DMS 273 treated with DMSO at 0.1 percent for 48 hours (cell line): ENCODE data around the gene PCDHB13.
"Not testable (repeated sequence)": the region's sequence is repeated elsewhere in the genome, so short reads cannot be mapped to it uniquely, and the experiment has no call there.

Experiments
- DNase-seq: peaks from one replicate; lab custom pipeline; 2025; lab: John Stamatoyannopoulos, UW

PCDHB13 gene

DNA sequence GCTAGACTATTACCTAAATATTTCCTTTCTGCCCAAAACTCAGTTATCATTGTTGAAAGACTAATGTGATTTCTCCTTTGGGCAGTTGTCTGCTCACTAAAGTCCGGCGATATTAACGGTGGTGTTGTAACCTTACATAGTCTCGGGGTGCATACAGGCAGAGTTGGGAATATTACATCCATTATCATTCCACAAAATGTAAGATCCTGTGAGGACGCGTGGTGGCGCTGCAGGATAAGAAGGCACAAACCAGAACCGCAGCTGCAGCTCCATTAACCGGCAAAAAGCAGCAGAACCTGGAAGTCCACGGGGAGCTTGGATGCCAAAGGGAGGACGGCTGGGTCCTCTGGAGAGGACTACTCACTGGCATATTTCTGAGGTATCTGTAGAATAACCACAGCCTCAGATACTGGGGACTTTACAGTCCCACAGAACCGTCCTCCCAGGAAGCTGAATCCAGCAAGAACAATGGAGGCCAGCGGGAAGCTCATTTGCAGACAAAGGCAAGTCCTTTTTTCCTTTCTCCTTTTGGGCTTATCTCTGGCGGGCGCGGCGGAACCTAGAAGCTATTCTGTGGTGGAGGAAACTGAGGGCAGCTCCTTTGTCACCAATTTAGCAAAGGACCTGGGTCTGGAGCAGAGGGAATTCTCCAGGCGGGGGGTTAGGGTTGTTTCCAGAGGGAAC is at the start of gene PCDHB13:
Gene PCDHB13 (plus strand): TSS at position 264 of the 684 bp plus-strand sequence. CDS start 205 bp downstream, at position 469.
- not testable (repeated sequence) for DNase-seq

DNA sequence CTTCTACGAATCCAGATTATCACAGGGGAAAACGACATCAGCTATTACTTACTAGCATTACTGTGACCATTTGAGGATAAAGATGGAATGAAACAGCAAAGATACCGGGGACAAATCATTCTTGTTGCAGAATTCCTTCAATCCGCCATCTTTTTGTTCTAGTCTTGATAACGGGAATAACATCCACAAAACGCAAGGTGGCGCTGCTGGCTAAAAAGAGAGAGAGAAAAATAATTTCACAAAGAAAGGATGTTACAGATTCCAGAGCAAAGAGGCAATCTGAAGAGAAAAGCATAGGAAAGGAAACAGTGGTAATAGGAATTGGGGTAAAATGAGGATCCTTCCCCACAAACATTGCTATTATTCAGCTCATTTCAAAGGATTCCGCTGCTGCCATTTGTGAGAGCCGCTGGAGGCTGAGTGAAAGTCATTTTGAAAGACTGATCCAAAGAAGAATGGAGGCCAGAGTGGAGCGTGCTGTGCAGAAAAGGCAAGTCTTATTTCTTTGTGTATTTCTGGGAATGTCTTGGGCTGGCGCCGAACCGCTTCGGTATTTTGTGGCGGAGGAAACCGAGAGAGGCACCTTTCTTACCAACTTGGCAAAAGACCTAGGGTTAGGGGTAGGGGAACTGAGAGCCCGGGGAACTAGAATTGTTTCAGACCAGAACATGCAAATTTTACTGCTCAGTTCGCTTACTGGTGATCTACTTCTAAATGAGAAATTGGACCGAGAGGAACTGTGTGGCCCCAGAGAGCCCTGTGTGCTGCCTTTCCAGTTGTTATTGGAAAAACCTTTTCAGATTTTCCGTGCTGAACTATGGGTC is 41.1 kb upstream of the PCDHB13 start, which contains the start of gene PCDHB7:
Gene PCDHB7 (plus strand): TSS at position 264 of the 824 bp plus-strand sequence. CDS start 192 bp downstream, at position 456.
- DNase-seq = no peak

DNA sequence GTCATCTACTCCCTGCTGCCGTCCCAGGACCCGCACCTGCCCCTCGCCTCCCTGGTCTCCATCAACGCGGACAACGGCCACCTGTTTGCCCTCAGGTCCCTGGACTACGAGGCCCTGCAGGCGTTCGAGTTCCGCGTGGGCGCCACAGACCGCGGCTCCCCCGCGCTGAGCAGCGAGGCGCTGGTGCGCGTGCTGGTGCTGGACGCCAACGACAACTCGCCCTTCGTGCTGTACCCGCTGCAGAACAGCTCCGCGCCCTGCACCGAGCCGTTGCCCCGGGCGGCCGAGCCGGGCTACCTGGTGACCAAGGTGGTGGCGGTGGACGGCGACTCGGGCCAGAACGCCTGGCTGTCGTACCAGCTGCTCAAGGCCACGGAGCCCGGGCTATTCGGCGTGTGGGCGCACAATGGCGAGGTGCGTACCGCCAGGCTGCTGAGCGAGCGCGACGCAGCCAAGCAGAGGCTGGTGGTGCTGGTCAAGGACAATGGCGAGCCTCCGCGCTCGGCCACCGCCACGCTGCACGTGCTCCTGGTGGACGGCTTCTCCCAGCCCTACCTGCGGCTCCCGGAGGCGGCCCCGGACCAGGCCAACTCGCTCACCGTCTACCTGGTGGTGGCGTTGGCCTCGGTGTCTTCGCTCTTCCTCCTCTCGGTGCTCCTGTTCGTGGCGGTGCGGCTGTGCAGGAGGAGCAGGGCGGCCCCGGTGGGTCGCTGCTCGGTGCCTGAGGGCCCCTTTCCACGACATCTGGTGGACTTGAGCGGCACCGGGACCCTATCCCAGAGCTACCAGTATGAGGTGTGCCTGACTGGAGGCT is 39.2 kb upstream of the PCDHB13 start:
- not testable (repeated sequence) for DNase-seq

DNA sequence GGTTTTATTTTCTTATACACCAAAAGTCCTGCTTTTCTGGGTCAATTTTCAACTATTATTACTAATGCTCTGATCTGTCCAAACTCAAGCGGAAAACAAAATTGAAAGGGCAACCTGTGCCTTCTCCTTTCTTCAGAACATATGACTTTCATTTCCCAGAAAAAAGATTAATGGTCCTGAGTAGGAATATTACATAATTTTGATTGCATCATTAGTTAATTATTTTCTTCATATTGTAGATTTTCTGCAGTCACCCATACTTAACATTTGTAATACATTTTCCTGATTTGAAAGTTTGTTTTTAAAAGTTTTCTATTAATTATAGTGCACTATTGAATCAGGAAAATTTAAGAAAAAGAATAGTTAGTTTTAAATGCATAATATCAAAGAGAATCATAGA is 37.8 kb upstream of the PCDHB13 start:
- DNase-seq = no peak

DNA sequence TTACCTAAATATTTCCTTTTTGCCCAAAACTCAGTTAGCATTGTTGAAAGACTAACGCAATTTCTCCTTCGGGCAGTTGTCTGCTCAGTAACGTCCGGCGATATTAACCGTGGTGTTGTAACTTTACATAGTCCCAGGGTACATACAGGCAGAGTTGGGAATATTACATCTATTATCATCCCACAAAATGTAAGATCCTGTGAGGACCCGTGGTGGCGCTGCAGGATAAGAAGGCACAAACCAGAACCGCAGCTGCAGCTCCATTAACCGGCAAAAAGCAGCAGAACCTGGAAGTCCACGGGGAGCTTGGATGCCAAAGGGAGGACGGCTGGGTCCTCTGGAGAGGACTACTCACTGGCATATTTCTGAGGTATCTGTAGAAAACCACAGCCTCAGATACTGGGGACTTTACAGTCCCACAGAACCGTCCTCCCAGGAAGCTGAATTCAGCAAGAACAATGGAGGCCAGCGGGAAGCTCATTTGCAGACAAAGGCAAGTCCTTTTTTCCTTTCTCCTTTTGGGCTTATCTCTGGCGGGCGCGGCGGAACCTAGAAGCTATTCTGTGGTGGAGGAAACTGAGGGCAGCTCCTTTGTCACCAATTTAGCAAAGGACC is 36.0 kb upstream of the PCDHB13 start, which contains the start of gene PCDHB8:
Gene PCDHB8 (plus strand): TSS at position 214 of the 615 bp plus-strand sequence. CDS start 245 bp downstream, at position 459.
- not testable (repeated sequence) for DNase-seq

DNA sequence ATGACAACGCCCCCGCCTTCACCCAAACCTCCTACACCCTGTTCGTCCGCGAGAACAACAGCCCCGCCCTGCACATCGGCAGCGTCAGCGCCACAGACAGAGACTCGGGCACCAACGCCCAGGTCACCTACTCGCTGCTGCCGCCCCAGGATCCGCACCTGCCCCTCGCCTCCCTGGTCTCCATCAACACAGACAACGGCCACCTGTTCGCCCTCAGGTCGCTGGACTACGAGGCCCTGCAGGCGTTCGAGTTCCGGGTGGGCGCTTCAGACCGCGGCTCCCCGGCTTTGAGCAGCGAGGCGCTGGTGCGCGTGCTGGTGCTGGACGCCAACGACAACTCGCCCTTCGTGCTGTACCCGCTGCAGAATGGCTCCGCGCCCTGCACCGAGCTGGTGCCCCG is 34.3 kb upstream of the PCDHB13 start:
- DNase-seq = not testable (repeated sequence)

DNA sequence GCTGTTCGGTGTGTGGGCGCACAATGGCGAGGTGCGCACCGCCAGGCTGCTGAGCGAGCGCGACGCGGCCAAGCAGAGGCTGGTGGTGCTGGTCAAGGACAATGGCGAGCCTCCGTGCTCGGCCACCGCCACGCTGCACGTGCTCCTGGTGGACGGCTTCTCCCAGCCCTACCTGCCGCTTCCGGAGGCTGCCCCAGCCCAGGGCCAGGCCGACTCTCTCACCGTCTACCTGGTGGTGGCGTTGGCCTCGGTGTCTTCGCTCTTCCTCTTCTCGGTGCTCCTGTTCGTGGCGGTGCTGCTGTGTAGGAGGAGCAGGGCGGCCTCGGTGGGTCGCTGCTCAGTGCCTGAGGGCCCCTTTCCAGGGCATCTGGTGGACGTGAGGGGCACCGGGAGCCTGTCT is 33.8 kb upstream of the PCDHB13 start:
- not testable (repeated sequence) for DNase-seq

DNA sequence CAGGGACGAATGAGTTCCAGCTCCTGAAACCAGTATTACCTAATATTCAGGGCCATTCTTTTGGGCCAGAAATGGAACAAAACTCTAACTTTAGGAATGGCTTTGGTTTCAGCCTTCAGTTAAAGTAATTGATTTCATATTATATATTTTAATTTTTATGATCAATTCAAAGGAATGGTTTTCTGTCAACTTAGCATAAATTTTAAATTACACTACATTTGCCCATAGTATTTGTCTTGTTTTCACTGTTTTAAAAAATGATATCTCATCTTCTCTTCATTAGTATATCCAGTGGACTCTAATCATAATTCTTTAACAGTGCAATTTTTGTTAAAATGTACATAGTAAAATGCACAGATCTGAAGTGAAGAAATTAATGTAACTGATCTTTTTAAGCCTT is 33.4 kb upstream of the PCDHB13 start:
- DNase-seq = no peak

DNA sequence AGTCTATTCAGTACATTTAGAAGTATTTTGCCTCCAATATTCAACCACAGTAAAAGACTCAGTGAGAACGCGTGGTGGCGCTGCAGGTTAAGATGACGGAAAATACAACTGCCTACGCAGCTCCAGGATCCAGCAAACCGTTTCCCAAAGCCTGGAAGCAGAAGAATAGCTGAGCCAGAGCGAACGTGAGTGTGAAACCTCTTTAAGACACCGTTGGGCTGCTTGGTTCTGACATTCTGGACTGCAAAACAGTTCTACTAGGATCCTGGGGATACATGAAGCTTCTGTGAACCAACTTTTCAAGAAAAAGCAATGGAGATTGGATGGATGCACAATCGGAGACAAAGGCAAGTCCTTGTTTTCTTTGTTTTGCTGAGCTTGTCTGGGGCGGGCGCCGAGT is 31.5 kb upstream of the PCDHB13 start, which contains the start of gene PCDHB16:
Gene PCDHB16 (plus strand): TSS at position 140 of the 400 bp plus-strand sequence. CDS start 173 bp downstream, at position 313.
- DNase-seq = no peak

DNA sequence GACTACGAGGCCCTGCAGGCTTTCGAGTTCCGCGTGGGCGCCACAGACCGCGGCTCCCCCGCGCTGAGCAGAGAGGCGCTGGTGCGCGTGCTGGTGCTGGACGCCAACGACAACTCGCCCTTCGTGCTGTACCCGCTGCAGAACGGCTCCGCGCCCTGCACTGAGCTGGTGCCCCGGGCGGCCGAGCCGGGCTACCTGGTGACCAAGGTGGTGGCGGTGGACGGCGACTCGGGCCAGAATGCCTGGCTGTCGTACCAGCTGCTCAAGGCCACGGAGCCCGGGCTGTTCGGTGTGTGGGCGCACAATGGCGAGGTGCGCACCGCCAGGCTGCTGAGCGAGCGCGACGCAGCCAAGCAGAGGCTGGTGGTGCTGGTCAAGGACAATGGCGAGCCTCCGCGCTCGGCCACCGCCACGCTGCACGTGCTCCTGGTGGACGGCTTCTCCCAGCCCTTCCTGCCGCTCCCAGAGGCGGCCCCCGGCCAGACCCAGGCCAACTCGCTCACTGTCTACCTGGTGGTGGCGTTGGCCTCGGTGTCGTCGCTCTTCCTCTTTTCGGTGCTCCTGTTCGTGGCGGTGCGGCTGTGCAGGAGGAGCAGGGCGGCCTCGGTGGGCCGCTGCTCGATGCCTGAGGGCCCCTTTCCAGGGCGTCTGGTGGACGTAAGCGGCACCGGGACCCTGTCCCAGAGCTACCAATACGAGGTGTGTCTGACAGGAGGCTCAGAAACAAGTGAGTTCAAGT is 29.4 kb upstream of the PCDHB13 start:
- not testable (repeated sequence) for DNase-seq

DNA sequence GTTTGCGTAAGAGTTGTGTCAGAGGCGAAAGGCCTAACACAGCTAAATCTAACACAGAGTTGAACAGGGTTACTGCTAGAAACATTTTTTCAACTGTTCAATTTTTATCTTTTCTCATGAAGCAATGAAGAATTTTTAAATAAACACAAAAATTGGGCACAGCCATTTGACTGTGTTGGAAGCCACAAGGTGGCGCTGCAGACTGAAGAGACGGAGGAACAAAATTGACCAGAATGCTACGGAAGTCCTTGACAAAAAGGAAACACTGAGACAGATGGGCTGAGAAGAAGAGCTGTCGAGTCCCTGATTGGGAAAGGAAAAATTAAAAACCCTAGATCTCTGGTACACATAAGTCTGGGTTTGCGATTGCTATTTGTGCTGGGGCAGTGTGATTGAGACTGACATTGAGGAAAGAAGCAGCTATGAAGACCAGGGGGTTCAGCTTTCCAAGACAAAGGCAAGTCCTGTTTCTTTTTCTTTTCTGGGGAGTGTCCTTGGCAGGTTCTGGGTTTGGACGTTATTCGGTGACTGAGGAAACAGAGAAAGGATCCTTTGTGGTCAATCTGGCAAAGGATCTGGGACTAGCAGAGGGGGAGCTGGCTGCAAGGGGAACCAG is 26.7 kb upstream of the PCDHB13 start, which contains the start of gene PCDHB9:
Gene PCDHB9 (plus strand): TSS at position 265 of the 616 bp plus-strand sequence. CDS start 158 bp downstream, at position 423.
- DNase-seq = peak; percentile 69

DNA sequence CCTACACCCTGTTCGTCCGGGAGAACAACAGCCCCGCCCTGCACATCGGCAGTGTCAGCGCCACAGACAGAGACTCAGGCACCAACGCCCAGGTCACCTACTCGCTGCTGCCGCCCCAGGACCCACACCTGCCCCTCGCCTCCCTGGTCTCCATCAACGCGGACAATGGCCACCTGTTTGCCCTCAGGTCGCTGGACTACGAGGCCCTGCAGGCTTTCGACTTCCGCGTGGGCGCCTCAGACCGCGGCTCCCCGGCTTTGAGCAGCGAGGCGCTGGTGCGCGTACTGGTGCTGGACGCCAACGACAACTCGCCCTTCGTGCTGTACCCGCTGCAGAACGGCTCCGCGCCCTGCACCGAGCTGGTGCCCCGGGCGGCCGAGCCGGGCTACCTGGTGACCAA is 25.0 kb upstream of the PCDHB13 start:
- DNase-seq = not testable (repeated sequence)

DNA sequence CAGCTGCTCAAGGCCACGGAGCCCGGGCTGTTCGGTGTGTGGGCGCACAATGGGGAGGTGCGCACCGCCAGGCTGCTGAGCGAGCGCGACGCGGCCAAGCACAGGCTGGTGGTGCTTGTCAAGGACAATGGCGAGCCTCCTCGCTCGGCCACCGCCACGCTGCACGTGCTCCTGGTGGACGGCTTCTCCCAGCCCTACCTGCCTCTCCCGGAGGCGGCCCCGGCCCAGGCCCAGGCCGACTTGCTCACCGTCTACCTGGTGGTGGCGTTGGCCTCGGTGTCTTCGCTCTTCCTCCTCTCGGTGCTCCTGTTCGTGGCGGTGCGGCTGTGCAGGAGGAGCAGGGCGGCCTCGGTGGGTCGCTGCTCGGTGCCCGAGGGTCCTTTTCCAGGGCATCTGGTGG is 24.6 kb upstream of the PCDHB13 start:
- not testable (repeated sequence) for DNase-seq

DNA sequence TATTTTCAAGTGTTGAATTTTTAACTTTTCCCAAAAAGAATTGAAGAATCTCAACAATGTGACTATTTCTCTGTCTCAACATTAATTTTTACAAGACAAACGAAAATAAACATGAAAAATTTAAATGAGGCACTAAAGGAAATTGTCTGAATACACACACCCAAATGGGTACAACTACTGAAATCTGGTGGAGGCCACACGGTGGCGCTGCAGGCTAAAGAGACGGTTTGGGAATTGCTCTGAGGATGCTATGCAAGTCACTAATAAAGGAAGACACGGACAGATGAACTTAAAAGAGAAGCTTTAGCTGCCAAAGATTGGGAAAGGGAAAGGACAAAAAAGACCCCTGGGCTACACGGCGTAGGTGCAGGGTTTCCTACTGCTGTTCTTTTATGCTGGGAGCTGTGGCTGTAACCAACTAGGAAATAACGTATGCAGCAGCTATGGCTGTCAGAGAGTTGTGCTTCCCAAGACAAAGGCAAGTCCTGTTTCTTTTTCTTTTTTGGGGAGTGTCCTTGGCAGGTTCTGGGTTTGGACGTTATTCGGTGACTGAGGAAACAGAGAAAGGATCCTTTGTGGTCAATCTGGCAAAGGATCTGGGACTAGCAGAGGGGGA is 21.5 kb upstream of the PCDHB13 start, which contains the start of gene PCDHB10:
Gene PCDHB10 (plus strand): TSS at position 244 of the 616 bp plus-strand sequence. CDS start 200 bp downstream, at position 444.
- no peak for DNase-seq

DNA sequence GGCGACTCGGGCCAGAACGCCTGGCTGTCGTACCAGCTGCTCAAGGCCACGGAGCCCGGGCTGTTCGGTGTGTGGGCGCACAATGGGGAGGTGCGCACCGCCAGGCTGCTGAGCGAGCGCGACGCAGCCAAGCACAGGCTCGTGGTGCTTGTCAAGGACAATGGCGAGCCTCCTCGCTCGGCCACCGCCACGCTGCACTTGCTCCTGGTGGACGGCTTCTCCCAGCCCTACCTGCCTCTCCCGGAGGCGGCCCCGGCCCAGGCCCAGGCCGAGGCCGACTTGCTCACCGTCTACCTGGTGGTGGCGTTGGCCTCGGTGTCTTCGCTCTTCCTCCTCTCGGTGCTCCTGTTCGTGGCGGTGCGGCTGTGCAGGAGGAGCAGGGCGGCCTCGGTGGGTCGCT is 19.4 kb upstream of the PCDHB13 start:
- DNase-seq = not testable (repeated sequence)

DNA sequence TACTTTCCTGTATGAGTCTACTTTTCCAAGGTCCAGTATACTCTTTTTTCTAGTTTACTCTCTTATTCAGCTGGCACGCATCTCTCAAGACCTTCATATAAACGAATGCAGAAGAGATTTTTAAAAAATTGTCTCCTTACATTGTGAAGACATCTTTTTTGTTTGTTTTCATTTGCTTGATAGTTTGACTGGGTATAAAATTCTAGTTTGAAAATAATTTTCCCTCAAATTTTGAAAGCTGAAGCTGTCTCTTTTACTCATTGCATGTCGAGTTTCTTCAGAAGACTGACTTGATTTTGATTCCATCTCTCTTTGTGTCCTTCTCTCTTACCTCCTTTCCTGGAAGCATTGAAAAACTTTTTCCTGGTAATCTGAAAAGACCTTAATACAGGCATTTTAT is 17.4 kb upstream of the PCDHB13 start:
- DNase-seq = no peak

DNA sequence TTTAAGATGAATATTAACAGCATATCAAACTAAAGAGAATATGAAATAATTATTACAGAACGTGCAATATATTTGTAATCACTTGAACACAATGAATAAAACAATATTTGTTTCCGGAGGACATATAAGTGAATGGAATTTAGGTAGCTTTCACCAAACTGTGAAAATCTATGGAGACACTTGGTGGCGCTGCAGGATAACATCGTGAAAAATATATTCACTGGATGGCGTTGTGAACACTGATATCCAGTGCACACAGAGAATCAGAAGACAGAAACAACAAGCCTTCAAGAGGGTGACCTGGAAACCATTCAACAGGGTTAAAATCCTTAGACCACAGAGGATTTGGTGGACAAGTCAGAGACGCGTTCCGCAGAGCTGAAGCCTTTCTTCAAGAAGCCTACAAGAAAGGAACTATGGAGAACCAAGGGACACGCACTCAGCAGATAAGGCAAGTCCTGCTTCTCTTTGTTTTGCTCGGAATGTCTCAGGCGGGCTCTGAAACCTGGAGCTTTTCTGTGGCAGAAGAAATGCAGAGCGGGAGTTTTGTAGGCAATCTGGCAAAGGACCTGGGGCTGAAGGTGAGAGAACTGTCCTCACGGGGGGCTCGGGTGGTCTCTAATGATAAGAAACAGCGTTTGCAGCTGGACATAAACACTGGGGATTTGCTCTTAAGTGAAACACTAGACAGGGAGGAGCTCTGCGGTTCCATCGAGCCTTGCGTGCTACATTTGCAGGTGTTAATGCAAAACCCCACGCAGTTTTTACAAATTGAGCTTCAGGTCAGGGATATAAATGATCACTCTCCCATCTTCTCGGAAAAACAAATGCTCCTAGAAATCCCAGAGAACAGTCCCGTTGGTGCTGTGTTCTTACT is 14.1 kb upstream of the PCDHB13 start, which contains the start of gene PCDHB11:
Gene PCDHB11 (plus strand): TSS at position 269 of the 877 bp plus-strand sequence. CDS start 148 bp downstream, at position 417.
- no peak for DNase-seq

DNA sequence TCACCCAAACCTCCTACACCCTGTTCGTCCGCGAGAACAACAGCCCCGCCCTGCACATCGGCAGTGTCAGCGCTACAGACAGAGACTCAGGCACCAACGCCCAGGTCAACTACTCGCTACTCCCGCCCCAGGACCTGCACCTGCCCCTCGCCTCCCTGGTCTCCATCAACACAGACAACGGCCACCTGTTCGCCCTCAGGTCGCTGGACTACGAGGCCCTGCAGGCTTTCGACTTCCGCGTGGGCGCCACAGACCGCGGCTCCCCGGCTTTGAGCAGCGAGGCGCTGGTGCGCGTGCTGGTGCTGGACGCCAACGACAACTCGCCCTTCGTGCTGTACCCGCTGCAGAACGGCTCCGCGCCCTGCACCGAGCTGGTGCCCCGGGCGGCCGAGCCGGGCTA is 12.6 kb upstream of the PCDHB13 start:
- not testable (repeated sequence) for DNase-seq
